ENCODE measurements around the gene CC2D2A.

GRCh38 chr4:15562114-15562513 is 92.4 kb downstream of the CC2D2A start:
- TF ChIP-seq CTCF (IDR thresholded peaks at IDR 0.05 in 2 of 3, conservative IDR thresholded peaks at IDR 0.05 in 1 of 3; ENCODE audit: control insufficient read depth in 2 of 3, extremely low read depth in 1 of 3, insufficient read depth in 1 of 3, low read depth in 3 of 3, low read length in 3 of 3) (no peak), POLR2AphosphoS5 (IDR thresholded peaks at IDR 0.05; ENCODE audit: low read length) (no peak), SMAD1 (IDR thresholded peaks at IDR 0.05; ENCODE audit: low read depth, partially characterized antibody) (no peak), EP300 (IDR thresholded peaks at IDR 0.05; ENCODE audit: borderline replicate concordance in 1 of 2, control insufficient read depth in 1 of 2, low read depth in 2 of 2, low read length in 2 of 2) (no peak), FOS (IDR thresholded peaks at IDR 0.05; ENCODE audit: borderline replicate concordance, extremely low read depth, insufficient read length) (no peak), RFX5 (IDR thresholded peaks at IDR 0.05; ENCODE audit: low read depth, low read length) (no peak), YY1 (IDR thresholded peaks at IDR 0.05; ENCODE audit: low read depth, low read length) (no peak), ZNF24 (IDR thresholded peaks at IDR 0.05) (no peak), CREM (IDR thresholded peaks at IDR 0.05; ENCODE audit: low read depth) (no peak), KDM1A (IDR thresholded peaks at IDR 0.05; ENCODE audit: borderline replicate concordance) (no peak), HCFC1 (IDR thresholded peaks at IDR 0.05; ENCODE audit: low read length) (no peak), POLR2A (IDR thresholded peaks at IDR 0.05; ENCODE audit: low read depth, low read length) (no peak), ZBTB4 (CRISPR knock-in tag; IDR thresholded peaks at IDR 0.05) (no peak)
- TF ChIP-seq, protein P1, sequence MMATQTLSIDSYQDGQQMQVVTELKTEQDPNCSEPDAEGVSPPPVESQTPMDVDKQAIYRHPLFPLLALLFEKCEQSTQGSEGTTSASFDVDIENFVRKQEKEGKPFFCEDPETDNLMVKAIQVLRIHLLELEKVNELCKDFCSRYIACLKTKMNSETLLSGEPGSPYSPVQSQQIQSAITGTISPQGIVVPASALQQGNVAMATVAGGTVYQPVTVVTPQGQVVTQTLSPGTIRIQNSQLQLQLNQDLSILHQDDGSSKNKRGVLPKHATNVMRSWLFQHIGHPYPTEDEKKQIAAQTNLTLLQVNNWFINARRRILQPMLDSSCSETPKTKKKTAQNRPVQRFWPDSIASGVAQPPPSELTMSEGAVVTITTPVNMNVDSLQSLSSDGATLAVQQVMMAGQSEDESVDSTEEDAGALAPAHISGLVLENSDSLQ (IDR thresholded peaks at IDR 0.05): no peak

All from GM12878 (cell line).